Urinary bladder (tissue), 4 donors: ENCODE data around the gene RSL1D1. TPM values are rescaled to one million over a fixed set of nuclear protein-coding genes. Genes with fewer than 3 reads are reported as not detected.

Experiments
- DNase-seq: peaks from one replicate; pipeline ENCODE4 v3.0.0-alpha.2; 2015; ENCODE audit errors: extremely low spot score
- H3K27ac ChIP-seq: one replicate; pipeline ENCODE4 v1.5.1; 2013; ENCODE audit warnings: low read depth, mild to moderate bottlenecking, moderate library complexity
- H3K36me3 ChIP-seq: one replicate; pipeline ENCODE4 v1.6.1; 2013; ENCODE audit warnings: mild to moderate bottlenecking, moderate library complexity; ENCODE audit not compliant: insufficient read depth
- H3K4me1 ChIP-seq: one replicate; pipeline ENCODE4 v1.6.1; 2013; ENCODE audit warnings: mild to moderate bottlenecking, moderate library complexity; ENCODE audit not compliant: insufficient read depth
- H3K4me3 ChIP-seq: one replicate; pipeline ENCODE4 v1.5.1; 2013; ENCODE audit warnings: low read depth, low read length
- WGBS: extraction: QIAGEN DNeasy Blood & Tissue Kit; methylation state at CpG from one replicate; pipeline ENCODE4 v1.1.7; 2013; 5-methylcytosine and 5-hydroxymethylcytosine counted together
- polyA plus RNA-seq: library from polyadenylated mRNA; stranded (reverse); fragments of 200-250 nt; gene quantifications from one replicate; pipeline ENCODE4 v1.2.3, GENCODE V29; 2013
- total RNA-seq: library from RNA; depleted of rRNA; stranded (reverse); fragments of >200 nt; gene quantifications from one replicate; pipeline ENCODE4 v1.2.3, GENCODE V29; 2014
- donor health status: healthy with polysubstance abuse.
- donor health status: healthy.

Gene RSL1D1
- total and polyA plus RNA-seq, 2 donors, result 112 to 157 TPM

- WGBS, result 84% methylated on average over 14 of the region's 14 CpGs
- no peak for DNase-seq
- Histone ChIP-seq H3K4me1 (peaks cover 2% of the 10 kb centered on the region), H3K36me3 (no peaks in the 10 kb centered on the region), H3K27ac (no peak overlapping the region), H3K4me3 (no peak overlapping the region)
Measured at GRCh38 chr16:11799509-11800381, 51.6 kb downstream of the RSL1D1 start.

GRCh38 chr16:11799017-11799381, 52.3 kb downstream of the RSL1D1 start:
- Histone ChIP-seq H3K36me3 (no peaks in the 10 kb centered on the region), H3K4me1 (peaks cover 2% of the 10 kb centered on the region), H3K27ac (no peak overlapping the region), H3K4me3 (no peak overlapping the region)
- 93% methylated on average over 10 of the region's 10 CpGs for WGBS
- DNase-seq, result no peak

- DNase-seq, result no peak
- WGBS, result 3% methylated on average over 7 of the region's 7 CpGs
- peak overlapping the region; percentile 99 for H3K4me3 ChIP-seq
- no peaks in the 10 kb centered on the region for H3K36me3 ChIP-seq
- H3K27ac ChIP-seq, result peak overlapping the region; percentile 88
- peaks cover 5% of the 10 kb centered on the region for H3K4me1 ChIP-seq
Measured at GRCh38 chr16:11797957-11798299, 53.4 kb downstream of the RSL1D1 start.

GRCh38 chr16:11797166-11797956, 54.0 kb downstream of the RSL1D1 start, which contains the start of gene ZC3H7A:
ZC3H7A (minus strand) TSS chr16:11797258; CDS start chr16:11782354, 14,904 bp downstream.
- H3K4me1 ChIP-seq, result peaks cover 6% of the 10 kb centered on the region
- H3K27ac ChIP-seq, result peak within 1 kb of the TSS; percentile 97
- WGBS, result under 1% methylated on average over 80 of the region's 80 CpGs

GRCh38 chr16:11796227-11797165, 54.8 kb downstream of the RSL1D1 start:
- Histone ChIP-seq H3K4me3 (peak overlapping the region; percentile 99), H3K4me1 (peaks cover 6% of the 10 kb centered on the region), H3K36me3 (no peaks in the 10 kb centered on the region), H3K27ac (peak overlapping the region; percentile 97)
- WGBS, result under 1% methylated on average over 93 of the region's 93 CpGs
- no peak for DNase-seq

More at GRCh38 chr16:11797166-11797956, 54.0 kb downstream of the RSL1D1 start, which contains the start of gene ZC3H7A:
- no peaks in the 10 kb centered on the region for H3K36me3 ChIP-seq
- peak; percentile 86 for DNase-seq
- peak within 1 kb of the TSS; percentile 99 for H3K4me3 ChIP-seq

GRCh38 chr16:11795887-11796226, 55.5 kb downstream of the RSL1D1 start:
- peaks cover 6% of the 10 kb centered on the region for H3K4me1 ChIP-seq
- no peaks in the 10 kb centered on the region for H3K36me3 ChIP-seq
- no peak for DNase-seq
- 61% methylated on average over 8 of the region's 8 CpGs for WGBS
- H3K27ac ChIP-seq, result no peak overlapping the region
- H3K4me3 ChIP-seq, result peak overlapping the region; percentile 99

GRCh38 chr16:11794996-11795886, 56.1 kb downstream of the RSL1D1 start:
- Histone ChIP-seq H3K27ac (no peak overlapping the region), H3K4me3 (no peak overlapping the region), H3K36me3 (no peaks in the 10 kb centered on the region), H3K4me1 (peaks cover 6% of the 10 kb centered on the region)
- no peak for DNase-seq
- WGBS, result 80% methylated on average over 20 of the region's 20 CpGs

GRCh38 chr16:11794447-11794846, 56.9 kb downstream of the RSL1D1 start:
- no peak for DNase-seq
- H3K4me1 ChIP-seq, result peaks cover 6% of the 10 kb centered on the region
- 22% methylated on average over 2 of the region's 2 CpGs for WGBS
- H3K27ac ChIP-seq, result no peak overlapping the region
- no peak overlapping the region for H3K4me3 ChIP-seq
- no peaks in the 10 kb centered on the region for H3K36me3 ChIP-seq

- peaks cover 6% of the 10 kb centered on the region for H3K4me1 ChIP-seq
- H3K27ac ChIP-seq, result no peak overlapping the region
- WGBS, result 70% methylated on average over 7 of the region's 7 CpGs
- no peak overlapping the region for H3K4me3 ChIP-seq
- no peak for DNase-seq
- H3K36me3 ChIP-seq, result no peaks in the 10 kb centered on the region
Measured at GRCh38 chr16:11793840-11794239, 57.5 kb downstream of the RSL1D1 start.

- Histone ChIP-seq H3K4me3 (no peak overlapping the region), H3K27ac (no peak overlapping the region), H3K36me3 (no peaks in the 10 kb centered on the region), H3K4me1 (peaks cover 6% of the 10 kb centered on the region)
- no peak for DNase-seq
- WGBS, result 41% methylated on average over 7 of the region's 7 CpGs
Measured at GRCh38 chr16:11792410-11793241, 58.7 kb downstream of the RSL1D1 start.

- no peak overlapping the region for H3K4me3 ChIP-seq
- no peak overlapping the region for H3K27ac ChIP-seq
- no peak for DNase-seq
- H3K4me1 ChIP-seq, result peaks cover 6% of the 10 kb centered on the region
- H3K36me3 ChIP-seq, result no peaks in the 10 kb centered on the region
- 77% methylated on average over 8 of the region's 8 CpGs for WGBS
Measured at GRCh38 chr16:11791144-11791828, 60.1 kb downstream of the RSL1D1 start.
